Heart left ventricle (tissue), 16 donors: ENCODE data around the gene GADD45G. TPM values are rescaled to one million over a fixed set of nuclear protein-coding genes. Genes with fewer than 3 reads are reported as not detected.
A peak's percentile ranks its signal among the peaks of the same experiment; 100 is the strongest.

Experiments used
- ATAC-seq, 4 donors: fragments of 200-7000 bp; cut with Tn5 transposase; one replicate each; pipeline ENCODE4 v1.9.1; 2020 to 2022; ENCODE audit warnings: moderate library complexity in 4 of 4, mild to moderate bottlenecking in 3 of 4, moderate number of reproducible peaks in 1 of 4
- DNase-seq, 5 donors: peaks; one replicate each; pipeline ENCODE4 v3.0.0-alpha.2; 2020
- H3K27ac ChIP-seq, 12 donors: fragments of 200-600 bp; sonication (generic) in 4 of 12; one replicate each; pipeline versions ENCODE4 v1.5.0 to v1.8.0; 2016 to 2022; ENCODE audit warnings: mild to moderate bottlenecking in 2 of 12
- H3K27me3 ChIP-seq, 9 donors: fragments of 200-600 bp; sonication (generic) in 2 of 9; one replicate each; pipeline versions ENCODE4 v1.5.1 to v1.8.0; 2016 to 2022; ENCODE audit warnings: mild to moderate bottlenecking in 3 of 9
- H3K36me3 ChIP-seq, 9 donors: fragments of 200-600 bp; sonication (generic) in 2 of 9; one replicate each; pipeline versions ENCODE4 v1.5.0 to v1.8.0; 2018 to 2022; ENCODE audit warnings: mild to moderate bottlenecking in 2 of 9
- H3K4me1 ChIP-seq, 12 donors: fragments of 200-600 bp; sonication (generic) in 4 of 12; one replicate each; pipeline versions ENCODE4 v1.5.0 to v1.8.0; 2016 to 2022; ENCODE audit warnings: mild to moderate bottlenecking in 3 of 12
- H3K4me3 ChIP-seq, 12 donors: fragments of 200-600 bp; sonication (generic) in 4 of 12; one replicate each; pipeline versions ENCODE4 v1.5.0 to v1.8.0; 2017 to 2022; ENCODE audit warnings: mild to moderate bottlenecking in 9 of 12, moderate library complexity in 4 of 12
- H3K9me3 ChIP-seq, 12 donors: fragments of 200-600 bp; sonication (generic) in 4 of 12; one replicate each; pipeline versions ENCODE4 v1.5.0 to v1.8.0; 2016 to 2022; ENCODE audit warnings: mild to moderate bottlenecking in 1 of 12
- CTCF ChIP-seq, 12 donors: fragments of 200-600 bp; sonication (generic) in 4 of 12; IDR thresholded peaks; one replicate each; pipeline versions ENCODE4 v1.5.0 to v1.8.0; 2018 to 2022; ENCODE audit warnings: antibody characterized with exemption in 12 of 12, mild to moderate bottlenecking in 5 of 12
- POLR2A ChIP-seq, 2 donors: fragments of 450-650 bp; IDR thresholded peaks; one replicate each; pipeline ENCODE4 v1.6.1; 2017; ENCODE audit warnings: antibody characterized with exemption in 2 of 2, mild to moderate bottlenecking in 2 of 2, moderate library complexity in 2 of 2
- WGBS, 4 donors: extraction: QIAGEN DNeasy Blood & Tissue Kit in 2 of 4; methylation state at CpG; one replicate each; pipeline versions ENCODE4 v1.1.5 to v1.1.7; 2013 to 2018; 5-methylcytosine and 5-hydroxymethylcytosine counted together
- intact Hi-C, 10 donors: fragments of 100-400 bp; cut with DNase I; formaldehyde crosslinking; loops; one replicate each; pipeline versions ENCODE4 v1.11.1 to v1.14.2; 2022
- polyA plus RNA-seq, 2 donors: library from polyadenylated mRNA; stranded (reverse); fragments of 200-250 nt; gene quantifications; one replicate each; pipeline ENCODE4 v1.2.3, GENCODE V29; 2013
- total RNA-seq, 9 donors: library from RNA; depleted of rRNA in 2 of 9; stranded (reverse); fragments of >200 nt in 2 of 9; fragmentation: NEBNext Ultra II Directional in 3 of 9; extraction: Animal tissue kit (Norgen Biotek cat#: 25700) in 3 of 9; gene quantifications; one replicate each; pipeline versions ENCODE4 v1.1.0 to v1.2.4, GENCODE V29; 2016 to 2023
- donor health status: ischemic (EF 13 %, LVEDD 7.1; RV severe dilation, severe dysfunction).
- donor health status: healthy with polysubstance abuse.
- donor health status: DM: no; HTN: yes; CAD: no.
- donor health status: DM: no; HTN: no; CAD: no.
- donor health status: ischemic (EF 25% LVEDD 6.9; RV normal size, moderate dysfunction).
- donor health status: ischemic (EF 25% LVEDD 5.7; RV mildly dilated, moderate dysfunction).
- donor health status: healthy.
- donor health status: DM: yes; HTN: yes; CAD: no.
- donor health status: ischemic (EF 35%, LVEDD 5.7; RV mildly dilated, moderate dysfunction).
- donor health status: nonischemic (EF 11% LVEDD 7.7; RV severe dilation, severe dysfunction).
- donor health status: DM: yes; HTN: yes; CAD: no.
- donor health status: PGD.
- donor health status: ischemic (EF 29% LVEDD 5.4; RV normal size, mild dysfunction).
- donor health status: nonischemic (EF 23%, LVEDD 6.1; RV moderate dilation, normal function).

Gene GADD45G
- total and polyA plus RNA-seq, 11 donors, result 9.9 to 118 (median 17.7) TPM

GRCh38 chr9:89595646-89596045, 9.2 kb upstream of the GADD45G start:
- H3K9me3 ChIP-seq, result no peaks in the 10 kb centered on the region
- intact Hi-C loops, result loop anchor here in 8 of 10 donors (5.0 to 10.0 kb wide), 6 partner anchors 629 to 1277 kb away; partner anchors contain the start of gene DIRAS2 (in 1 of the 8)
- H3K4me1 ChIP-seq, result no peaks in the 10 kb centered on the region
- ATAC-seq (no peak), DNase-seq (no peak)
- 79 to 95% (median 87%) methylated on average over 3 of the region's 3 CpGs for WGBS, 4 donors
- H3K27me3 ChIP-seq, result peaks cover 0 to 7% (median 0%) of the 10 kb centered on the region in 9 donors
- no peaks in the 10 kb centered on the region for H3K36me3 ChIP-seq
- TF ChIP-seq CTCF (IDR thresholded peaks at IDR 0.05) (no peak), POLR2A (IDR thresholded peaks at IDR 0.05) (no peak)
- H3K4me3 ChIP-seq, result no peak overlapping the region
- no peak overlapping the region for H3K27ac ChIP-seq

GRCh38 chr9:89596937-89597555, 7.8 kb upstream of the GADD45G start:
- DNase-seq (no peak), ATAC-seq (no peak)
- Histone ChIP-seq H3K36me3 (no peaks in the 10 kb centered on the region), H3K27ac (no peak overlapping the region), H3K27me3 (peaks cover 0 to 3% (median 0%) of the 10 kb centered on the region in 9 donors), H3K9me3 (no peaks in the 10 kb centered on the region), H3K4me3 (no peak overlapping the region), H3K4me1 (no peaks in the 10 kb centered on the region)
- intact Hi-C loops, result loop anchor here in 8 of 10 donors (5.0 to 10.0 kb wide), 6 partner anchors 628 to 1275 kb away; partner anchors contain the start of gene DIRAS2 (in 1 of the 8)
- WGBS, 4 donors, result 72 to 76% (median 73%) methylated on average over 12 to 13 of the region's 13 CpGs
- TF ChIP-seq CTCF (IDR thresholded peaks at IDR 0.05) (no peak), POLR2A (IDR thresholded peaks at IDR 0.05) (no peak)

- no peak overlapping the region for H3K27ac ChIP-seq
- no peak overlapping the region for H3K4me3 ChIP-seq
- WGBS, 4 donors, result 54 to 56% (median 56%) methylated on average over 7 of the region's 7 CpGs
- TF ChIP-seq CTCF (IDR thresholded peaks at IDR 0.05), result peak; percentile 70 to 88 (median 80)
- TF ChIP-seq POLR2A (IDR thresholded peaks at IDR 0.05), result no peak
- H3K9me3 ChIP-seq, result no peaks in the 10 kb centered on the region
- ATAC-seq (peak; percentile 33 to 61 (median 58)), DNase-seq (peak in 3 of 5 donors; percentile 43 to 56 (median 46))
- H3K36me3 ChIP-seq, result no peaks in the 10 kb centered on the region
- H3K27me3 ChIP-seq, result peaks cover 0 to 3% (median 0%) of the 10 kb centered on the region in 9 donors
- H3K4me1 ChIP-seq, result peaks cover 0 to 2% (median 0%) of the 10 kb centered on the region in 12 donors
- intact Hi-C loops, result loop anchor here (1.0 to 10.0 kb wide), 8 partner anchors 503 to 1274 kb away; partner anchors contain the start of gene DIRAS2 (in 1 of the 10)
Observed at GRCh38 chr9:89597711-89598362, 7.0 kb upstream of the GADD45G start.

- Histone ChIP-seq H3K4me1 (peaks cover 2 to 7% (median 3%) of the 10 kb centered on the region in 12 donors), H3K27ac (no peak overlapping the region), H3K27me3 (peaks cover 0 to 3% (median 0%) of the 10 kb centered on the region in 9 donors), H3K36me3 (no peaks in the 10 kb centered on the region), H3K4me3 (no peak overlapping the region), H3K9me3 (no peaks in the 10 kb centered on the region)
- intact Hi-C loops, result loop anchor here (1.0 to 10.0 kb wide), 8 partner anchors 503 to 1274 kb away; partner anchors contain the start of gene DIRAS2 (in 1 of the 10)
- WGBS, 4 donors, result 0 to 6% (median 3%) methylated on average over 2 of the region's 2 CpGs
- TF ChIP-seq CTCF (IDR thresholded peaks at IDR 0.05), result peak in 2 of 12 donors; percentile 4 to 5
- TF ChIP-seq POLR2A (IDR thresholded peaks at IDR 0.05), result no peak
- no peak for ATAC-seq
- DNase-seq, result no peak
Observed at GRCh38 chr9:89598363-89598713, 6.5 kb upstream of the GADD45G start.
